Measurements from ENCODE around the gene HK2.

DNA sequence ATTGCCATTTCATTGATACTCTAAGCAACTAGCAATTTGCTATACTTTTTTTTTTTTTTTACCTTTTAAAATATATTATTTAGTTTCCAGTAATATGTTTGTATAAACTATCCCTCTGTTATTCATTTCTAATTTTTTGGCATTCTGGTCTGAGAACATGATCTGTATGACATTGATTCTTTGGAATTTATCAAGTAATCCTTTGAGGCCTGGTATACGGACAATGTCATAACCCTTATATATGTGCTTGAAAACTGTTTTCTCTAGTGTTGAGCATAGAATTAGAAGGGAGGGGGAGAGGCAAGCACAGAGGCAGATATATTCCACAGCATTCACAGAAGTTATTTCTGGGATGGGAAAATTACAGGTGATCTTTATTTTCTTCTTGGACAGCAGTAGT lies 76.3 kb downstream of the HK2 start:
- TF ChIP-seq, protein P1, sequence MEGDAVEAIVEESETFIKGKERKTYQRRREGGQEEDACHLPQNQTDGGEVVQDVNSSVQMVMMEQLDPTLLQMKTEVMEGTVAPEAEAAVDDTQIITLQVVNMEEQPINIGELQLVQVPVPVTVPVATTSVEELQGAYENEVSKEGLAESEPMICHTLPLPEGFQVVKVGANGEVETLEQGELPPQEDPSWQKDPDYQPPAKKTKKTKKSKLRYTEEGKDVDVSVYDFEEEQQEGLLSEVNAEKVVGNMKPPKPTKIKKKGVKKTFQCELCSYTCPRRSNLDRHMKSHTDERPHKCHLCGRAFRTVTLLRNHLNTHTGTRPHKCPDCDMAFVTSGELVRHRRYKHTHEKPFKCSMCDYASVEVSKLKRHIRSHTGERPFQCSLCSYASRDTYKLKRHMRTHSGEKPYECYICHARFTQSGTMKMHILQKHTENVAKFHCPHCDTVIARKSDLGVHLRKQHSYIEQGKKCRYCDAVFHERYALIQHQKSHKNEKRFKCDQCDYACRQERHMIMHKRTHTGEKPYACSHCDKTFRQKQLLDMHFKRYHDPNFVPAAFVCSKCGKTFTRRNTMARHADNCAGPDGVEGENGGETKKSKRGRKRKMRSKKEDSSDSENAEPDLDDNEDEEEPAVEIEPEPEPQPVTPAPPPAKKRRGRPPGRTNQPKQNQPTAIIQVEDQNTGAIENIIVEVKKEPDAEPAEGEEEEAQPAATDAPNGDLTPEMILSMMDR (IDR thresholded peaks at IDR 0.05) = no peak
- no peak for TF ChIP-seq POLR2A (IDR thresholded peaks at IDR 0.05)

Data from right lobe of liver (tissue), 4 donors.